GM23248 (cell line): Measurements from ENCODE around the gene DDN.

Experiments used
- EZH2 ChIP-seq: fragments of 200-600 bp; sonication (generic); IDR thresholded peaks from 2 replicates; pipeline ENCODE4 v1.6.1; 2018; ENCODE audit warnings: antibody characterized with exemption, mild to moderate bottlenecking; ENCODE audit not compliant: insufficient read depth, poor library complexity, severe bottlenecking
- EZH2phosphoT487 ChIP-seq: fragments of 200-600 bp; sonication (generic); IDR thresholded peaks from 2 replicates; pipeline ENCODE4 v1.6.1; 2018; ENCODE audit warnings: antibody characterized with exemption, moderate library complexity, mild to moderate bottlenecking, low read depth; ENCODE audit not compliant: insufficient read depth

DNA sequence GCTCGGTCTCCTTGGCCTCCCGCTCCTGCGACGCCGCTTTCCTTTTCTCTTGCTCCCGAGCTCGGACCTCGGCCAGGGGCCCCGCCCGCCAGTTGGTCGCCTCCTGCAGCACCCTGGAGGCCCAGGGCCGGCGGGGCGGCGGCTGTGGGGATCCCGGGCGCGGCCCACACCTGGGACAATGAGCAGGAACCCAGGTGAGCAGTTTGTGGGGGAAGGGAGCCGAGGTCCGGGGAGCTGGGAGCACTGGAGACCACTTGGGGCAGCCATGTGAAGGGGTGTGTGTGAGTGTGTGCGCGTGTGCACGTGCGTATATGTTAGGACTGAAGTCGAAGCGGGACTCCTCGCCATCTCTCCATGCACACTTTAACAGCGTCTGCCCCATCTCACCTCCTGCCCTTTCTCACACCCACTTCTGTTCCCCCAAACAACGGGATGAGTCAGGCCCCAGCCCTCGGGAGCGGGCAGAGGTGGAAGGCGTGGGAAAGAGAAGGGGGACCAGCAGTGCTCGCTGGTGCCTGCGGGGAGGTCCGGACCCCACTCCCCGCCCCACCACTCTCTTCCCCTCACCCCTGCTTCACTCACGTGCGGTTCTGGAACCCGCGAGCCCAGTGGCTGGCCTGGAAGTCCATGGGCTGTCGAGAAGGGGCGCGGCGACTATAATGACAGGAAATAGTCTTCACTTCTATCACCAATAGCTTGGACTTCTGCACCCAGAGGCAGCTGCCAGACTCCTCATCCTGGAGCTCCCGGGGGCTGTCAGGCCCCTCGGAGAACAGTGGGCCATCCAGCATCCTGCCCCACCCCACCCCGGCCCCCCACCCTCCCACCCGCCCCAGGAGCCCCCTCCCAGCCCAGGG is 450 bp downstream of the DDN start:
- TF ChIP-seq EZH2: no peak
- TF ChIP-seq EZH2phosphoT487: no peak
